ENCODE results near the gene GOLGA7B.

GOLGA7B gene

DNA sequence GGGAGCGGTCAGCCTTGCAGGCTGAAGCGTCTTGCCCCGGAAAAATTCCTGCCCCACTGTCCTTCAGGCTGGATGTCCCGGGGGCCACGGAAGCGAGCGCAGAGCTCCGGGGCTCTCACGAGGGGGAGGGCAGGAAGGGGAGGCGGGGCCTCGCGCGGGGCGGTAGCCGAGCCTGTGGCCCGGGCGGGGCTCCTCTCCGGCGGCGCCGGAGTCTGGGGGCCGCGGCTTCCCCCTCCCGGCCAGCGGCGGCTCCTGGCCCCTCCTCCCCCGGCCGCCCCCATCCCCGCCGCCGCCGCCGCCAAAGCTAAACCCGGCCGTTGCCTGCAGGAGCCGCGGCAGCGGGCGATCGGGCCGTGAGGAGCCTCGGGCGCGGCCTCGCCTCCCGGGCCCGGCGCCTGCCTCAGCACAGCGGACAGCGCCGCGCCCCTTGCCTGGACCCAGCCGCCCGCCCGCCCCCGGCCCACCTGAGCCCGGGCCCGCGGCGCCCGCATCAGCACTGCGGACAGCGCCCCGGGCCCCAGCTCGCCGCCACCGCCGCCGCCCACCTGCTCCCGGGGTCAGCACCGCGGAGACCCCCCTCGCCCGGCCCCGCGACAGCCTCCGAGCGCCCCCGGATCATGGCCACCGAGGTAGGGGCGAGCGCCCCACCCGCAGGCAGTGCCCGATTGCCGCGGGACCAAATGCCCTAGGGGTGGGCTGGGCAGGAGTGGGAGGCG is at the start of gene GOLGA7B:
TSS of gene GOLGA7B (plus strand) at position 157 of the 716 bp plus-strand sequence. CDS start at position 618, 461 bp downstream.
- no peak for DNase-seq (ENCODE audit: low spot score)

- DNase-seq (ENCODE audit: low spot score), result no peak
Observed at GRCh38 chr10:97800474-97800873, 49.2 kb upstream of the GOLGA7B start.

GRCh38 chr10:97801422-97801821 is 48.2 kb upstream of the GOLGA7B start:
- no peak for DNase-seq (ENCODE audit: low spot score)

DNA sequence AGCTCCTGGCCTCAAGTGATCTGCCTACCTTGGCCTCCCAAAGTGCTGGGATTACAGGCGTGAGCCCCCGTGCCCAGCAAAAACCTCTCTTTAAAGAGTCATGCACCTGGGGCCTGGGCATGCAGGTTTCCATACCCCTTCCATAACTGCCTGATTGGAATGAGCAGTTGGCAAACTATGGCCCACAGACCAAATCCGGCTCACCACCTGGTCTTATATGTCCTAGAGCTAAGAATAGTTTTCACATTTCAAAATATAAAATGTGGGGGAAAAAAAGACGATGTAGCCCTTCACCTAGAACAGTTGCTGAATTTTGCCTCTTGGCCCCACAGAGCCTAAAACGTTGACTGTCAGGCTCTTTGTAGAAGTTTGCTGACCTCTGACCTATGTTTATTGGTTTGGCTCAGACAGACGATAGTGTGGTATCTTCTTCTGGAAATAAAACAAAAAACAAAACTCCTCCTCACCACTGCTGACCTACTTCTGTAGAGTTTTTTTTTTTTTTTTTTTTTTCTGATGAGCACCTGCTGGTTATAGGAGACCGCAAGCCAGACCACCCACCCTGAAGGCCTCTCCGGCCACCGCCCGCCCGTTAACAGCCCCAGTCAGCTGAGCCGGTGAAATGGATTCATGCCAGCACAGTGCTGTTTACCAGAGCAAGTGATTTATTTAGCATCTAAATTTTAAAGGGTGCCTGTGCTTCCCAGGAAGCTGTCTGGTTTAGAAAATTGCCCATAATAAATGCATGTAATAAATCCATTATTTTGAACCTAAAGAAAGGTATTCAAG is 44.4 kb upstream of the GOLGA7B start:
- DNase-seq (ENCODE audit: low spot score), result no peak

GRCh38 chr10:97805949-97806348 is 43.7 kb upstream of the GOLGA7B start:
- DNase-seq (ENCODE audit: low spot score), result no peak

GRCh38 chr10:97810446-97810845 is 39.2 kb upstream of the GOLGA7B start:
- DNase-seq (ENCODE audit: low spot score), result no peak

DNA sequence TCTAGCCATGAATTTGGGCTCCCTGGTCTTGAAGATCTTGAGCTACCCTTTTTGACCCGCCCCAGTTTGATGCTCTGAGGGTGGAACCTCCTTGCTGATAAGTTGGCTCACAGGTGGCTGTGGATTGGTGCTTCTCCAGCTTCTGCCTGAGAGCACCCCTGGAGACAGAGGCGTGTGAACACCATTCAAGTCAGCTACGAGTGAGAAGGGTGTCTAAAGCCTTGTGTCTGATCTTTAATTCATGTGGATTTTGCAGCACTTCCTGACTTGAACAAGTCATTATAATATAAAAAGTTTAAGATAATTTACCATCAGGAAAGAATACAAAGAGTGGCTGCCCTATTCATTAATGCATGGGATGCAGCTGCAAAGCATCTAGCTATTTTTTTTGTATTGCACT is 37.7 kb upstream of the GOLGA7B start:
- no peak for DNase-seq (ENCODE audit: low spot score)

GRCh38 chr10:97812696-97813095 is 36.9 kb upstream of the GOLGA7B start:
- no peak for DNase-seq (ENCODE audit: low spot score)

- DNase-seq (ENCODE audit: low spot score), result no peak
Observed at GRCh38 chr10:97813311-97813710, 36.3 kb upstream of the GOLGA7B start.

DNA sequence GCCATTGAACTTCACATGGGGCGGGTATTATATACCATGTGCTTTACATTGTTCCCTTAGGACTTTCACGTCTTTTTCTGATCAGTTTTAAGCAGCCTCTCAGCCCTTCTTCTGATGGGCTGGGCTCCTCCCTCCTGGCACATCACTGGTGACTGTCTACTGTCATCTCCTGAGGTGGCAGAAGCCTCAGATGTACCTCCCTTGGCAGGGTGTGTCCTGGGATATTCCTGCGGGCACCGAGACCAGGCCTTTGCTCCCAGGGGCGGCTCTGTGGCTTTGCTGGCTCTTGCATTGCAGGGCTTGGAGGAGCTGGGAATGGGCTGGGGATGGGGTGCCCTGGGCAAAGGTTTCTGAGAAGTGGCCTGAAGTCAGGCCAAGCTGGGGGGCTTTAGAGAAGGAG is 34.6 kb upstream of the GOLGA7B start:
- no peak for DNase-seq (ENCODE audit: low spot score)

DNA sequence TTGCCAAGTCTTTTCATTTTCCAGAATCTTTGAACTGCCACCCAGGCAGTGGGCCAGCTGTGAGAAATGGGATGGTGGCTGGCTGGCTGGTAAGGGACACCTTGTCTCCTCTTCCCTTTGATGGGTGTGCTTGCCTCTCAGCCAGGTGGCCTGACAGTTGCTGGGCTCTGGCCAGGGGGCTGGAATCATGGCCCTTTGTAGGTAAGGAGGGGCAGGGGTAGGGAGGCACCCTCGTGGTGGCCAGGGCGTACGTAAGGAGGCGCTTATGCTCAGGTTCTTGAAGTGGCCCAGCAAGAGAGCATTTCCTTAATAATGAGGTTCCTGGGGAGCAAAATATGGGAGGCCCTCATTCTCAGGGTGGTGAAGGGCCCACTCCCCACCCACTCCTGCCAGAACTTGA is 33.0 kb upstream of the GOLGA7B start:
- no peak for DNase-seq (ENCODE audit: low spot score)

DNA sequence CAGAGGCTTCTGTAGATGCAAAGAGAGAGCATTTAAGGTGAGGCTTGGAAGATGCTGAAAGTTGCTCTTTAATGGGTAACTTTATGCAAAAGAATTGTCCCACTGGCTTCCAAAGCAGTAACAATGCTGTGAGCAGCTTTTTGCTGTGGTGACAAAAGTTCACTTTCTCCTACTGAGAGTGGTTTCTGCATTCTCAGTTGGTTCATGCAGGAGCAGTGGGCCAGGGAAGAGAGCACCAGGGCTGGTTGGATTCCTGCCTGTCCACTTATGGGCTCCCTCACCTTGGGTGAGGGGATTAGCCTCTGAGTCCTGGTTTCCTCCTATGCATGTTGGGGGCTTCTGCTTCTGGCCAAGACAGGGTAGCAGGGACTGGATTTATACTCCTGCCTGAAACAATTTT is 31.1 kb upstream of the GOLGA7B start:
- no peak for DNase-seq (ENCODE audit: low spot score)

DNA sequence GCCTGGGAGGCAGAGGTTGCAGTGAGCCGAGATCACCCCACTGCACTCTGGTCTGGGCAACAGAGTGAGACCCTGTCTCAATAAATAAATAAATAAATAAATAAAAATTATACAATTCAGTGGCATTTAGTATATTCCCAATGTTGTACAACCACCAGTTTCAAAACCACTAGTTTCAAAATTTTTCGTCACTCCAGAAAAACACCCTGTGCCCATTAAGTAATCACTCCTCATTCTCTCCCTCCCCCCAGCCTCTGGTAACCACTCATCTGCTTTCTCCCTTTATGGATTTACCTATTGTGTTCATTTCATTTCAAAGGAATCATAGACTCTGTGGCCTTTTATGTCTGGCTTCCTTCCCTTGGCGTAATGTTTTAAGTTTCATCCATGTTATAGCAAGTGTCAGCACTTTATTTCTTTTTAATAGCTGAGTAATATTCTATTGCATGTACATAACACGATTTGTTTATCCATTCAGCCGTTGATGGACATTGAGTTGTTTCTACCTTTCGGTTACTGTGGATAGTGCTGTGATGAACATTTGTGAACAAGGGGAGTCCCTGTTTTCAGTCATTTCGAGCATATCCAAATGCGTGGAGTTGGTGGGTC is 29.4 kb upstream of the GOLGA7B start:
- no peak for DNase-seq (ENCODE audit: low spot score)

DNA sequence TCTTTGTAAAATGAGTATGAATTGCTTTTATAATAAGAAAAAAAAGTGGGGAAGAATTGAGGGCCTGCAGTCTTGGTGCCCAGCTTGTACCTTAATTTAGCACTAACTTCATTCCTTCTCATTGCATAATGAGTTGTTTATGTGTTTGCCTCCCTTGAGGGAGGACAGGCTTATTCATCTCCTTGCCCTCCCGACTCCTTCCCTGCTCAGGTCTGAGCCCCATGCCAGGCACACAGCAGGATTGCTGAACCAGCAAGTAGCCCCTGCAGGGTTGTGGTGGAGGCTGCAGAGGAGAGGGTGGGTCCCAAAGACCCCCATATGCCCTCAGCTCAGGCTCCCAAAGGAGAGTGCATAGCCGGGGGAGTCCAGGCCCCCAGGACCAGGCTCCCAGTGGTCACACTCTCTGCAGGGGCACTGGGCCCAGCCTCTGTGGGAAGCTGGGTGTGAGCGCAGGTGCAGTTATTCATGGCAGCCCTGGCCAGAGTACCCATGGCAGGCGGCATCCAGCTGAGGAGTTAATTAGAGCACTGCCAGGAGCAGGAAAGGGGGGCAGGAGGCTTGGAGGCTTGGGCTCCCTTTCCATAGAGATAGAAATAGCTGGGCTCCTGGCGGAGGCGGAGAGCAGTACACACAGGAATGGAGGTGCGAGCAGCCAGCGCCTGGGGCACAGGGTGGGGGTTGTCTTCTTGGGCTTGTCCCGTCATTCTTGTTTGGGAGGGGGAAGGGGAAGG is 28.2 kb upstream of the GOLGA7B start:
- DNase-seq (ENCODE audit: low spot score), result no peak

DNA sequence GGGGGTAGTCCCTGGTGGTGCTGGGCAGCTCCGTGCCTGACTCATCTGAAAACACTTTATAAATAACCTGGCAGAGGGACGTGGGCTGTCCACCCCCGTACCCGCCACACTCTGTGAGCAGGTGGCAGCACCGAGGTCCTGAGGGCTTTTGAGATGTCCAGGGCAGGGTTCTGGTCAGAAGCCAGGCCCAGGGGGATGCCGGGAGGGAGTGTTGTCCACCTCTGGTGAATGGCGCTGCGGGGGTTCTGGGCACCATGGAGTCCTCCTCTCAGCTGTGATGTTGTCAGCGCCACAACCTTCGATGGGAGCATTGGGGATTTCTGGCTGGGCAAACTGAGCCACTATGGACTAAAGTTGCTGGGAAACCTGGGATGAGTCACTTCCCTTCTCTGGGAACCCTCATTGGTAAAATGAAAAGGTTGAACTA is 27.4 kb upstream of the GOLGA7B start:
- DNase-seq (ENCODE audit: low spot score), result no peak

GRCh38 chr10:97823734-97824133 is 25.9 kb upstream of the GOLGA7B start:
- no peak for DNase-seq (ENCODE audit: low spot score)

GRCh38 chr10:97825020-97825760 is 24.5 kb upstream of the GOLGA7B start:
- DNase-seq (ENCODE audit: low spot score), result no peak

DNA sequence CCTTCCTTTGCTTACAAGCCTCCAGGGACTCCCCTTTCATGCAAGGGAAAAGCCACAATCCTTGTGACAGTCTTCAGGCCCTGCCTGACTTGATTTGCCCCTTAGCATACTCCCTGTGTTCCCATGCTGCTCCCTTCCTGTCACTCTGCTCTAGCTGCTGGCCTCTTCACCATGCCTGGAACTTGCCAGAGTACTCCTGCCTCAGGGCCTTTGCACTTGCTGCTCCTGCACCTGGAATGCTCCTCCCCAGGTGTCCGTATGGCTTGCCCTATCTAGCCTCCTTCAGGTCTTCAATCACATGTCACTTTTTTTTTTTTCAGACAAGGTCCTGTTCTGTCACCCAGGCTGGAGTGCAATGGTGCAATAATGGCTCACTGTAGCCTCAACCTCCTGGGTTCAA is 22.8 kb upstream of the GOLGA7B start:
- DNase-seq (ENCODE audit: low spot score), result no peak

- DNase-seq (ENCODE audit: low spot score), result no peak
Observed at GRCh38 chr10:97827702-97828291, 21.8 kb upstream of the GOLGA7B start.

GRCh38 chr10:97828721-97829120 is 20.9 kb upstream of the GOLGA7B start:
- DNase-seq (ENCODE audit: low spot score), result no peak

DNA sequence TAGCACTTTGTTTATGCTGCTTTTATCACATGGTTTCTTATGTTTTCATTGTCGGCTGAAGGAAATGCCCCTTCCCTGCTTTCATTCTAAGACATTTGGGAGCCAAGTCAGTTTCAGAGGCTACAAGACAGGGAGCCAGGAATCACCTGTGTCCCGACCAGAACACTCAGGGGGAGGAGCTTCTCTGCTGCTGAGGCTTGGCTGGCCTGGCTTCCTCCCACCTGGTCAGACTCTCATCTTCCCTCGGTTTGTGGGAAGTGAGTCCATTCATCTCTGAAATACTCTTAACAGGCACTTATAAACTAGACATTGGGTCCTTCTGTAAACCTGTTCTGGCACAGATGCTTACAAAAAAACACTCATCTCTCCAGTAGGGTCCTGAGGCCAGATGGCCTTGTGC is 19.6 kb upstream of the GOLGA7B start:
- DNase-seq (ENCODE audit: low spot score), result no peak

Measured in putamen (tissue), 1 donor.